ENCODE data around the gene DGKZ.

Gene DGKZ

GRCh38 chr11:46404476-46405017 lies 57.3 kb downstream of the DGKZ start:
- no peak for FAIRE-seq

GRCh38 chr11:46407635-46408034 lies 60.4 kb downstream of the DGKZ start:
- FAIRE-seq = no peak

DNA sequence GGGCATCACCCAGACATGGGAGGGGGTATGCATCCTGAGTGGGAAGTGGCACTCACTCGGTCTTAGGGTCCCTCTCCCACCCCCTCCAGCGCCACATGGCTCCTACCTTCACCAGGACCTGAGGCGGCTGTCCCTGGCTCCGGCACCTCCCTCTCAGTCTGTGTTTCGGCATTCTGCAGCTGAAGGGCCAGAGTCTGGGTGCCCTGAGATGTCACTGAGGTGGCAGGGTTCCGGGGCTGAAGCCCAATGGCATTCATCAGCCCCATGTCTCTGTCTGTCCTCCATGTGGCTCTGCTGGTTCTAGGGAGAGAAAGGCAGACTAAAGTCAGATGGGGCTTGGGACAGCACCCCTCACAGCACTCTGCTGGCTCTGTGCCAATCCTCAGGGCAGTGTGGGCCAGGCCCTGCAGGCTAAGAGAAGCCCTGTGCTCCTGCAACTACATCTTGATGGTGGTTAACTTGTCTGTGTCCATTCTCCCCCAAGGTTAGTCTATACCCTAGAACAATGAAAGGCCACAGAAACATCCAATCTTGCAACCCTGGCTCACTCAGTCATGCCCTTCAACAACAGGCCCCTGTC lies 61.2 kb downstream of the DGKZ start:
- no peak for FAIRE-seq

DNA sequence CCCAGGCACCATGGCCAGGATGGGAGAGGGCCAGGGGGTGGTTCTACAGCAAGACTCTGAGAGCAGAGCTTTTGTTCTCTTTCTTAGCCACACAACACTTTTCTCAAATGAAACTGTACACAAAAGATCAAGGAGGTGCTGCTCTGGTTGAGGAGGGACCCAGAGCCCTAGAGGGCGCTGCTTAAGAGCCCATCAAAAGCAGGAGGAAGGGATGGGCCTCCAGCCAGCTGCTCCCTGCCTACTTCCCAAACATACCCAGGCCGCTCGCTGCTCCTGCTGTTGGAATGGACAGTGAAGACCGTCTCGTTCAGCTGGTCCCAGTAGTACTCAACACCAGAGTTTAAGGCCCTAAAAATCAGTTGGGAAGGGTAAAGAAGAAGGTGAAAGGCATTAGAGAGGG lies 62.8 kb downstream of the DGKZ start:
- no peak for FAIRE-seq

DNA sequence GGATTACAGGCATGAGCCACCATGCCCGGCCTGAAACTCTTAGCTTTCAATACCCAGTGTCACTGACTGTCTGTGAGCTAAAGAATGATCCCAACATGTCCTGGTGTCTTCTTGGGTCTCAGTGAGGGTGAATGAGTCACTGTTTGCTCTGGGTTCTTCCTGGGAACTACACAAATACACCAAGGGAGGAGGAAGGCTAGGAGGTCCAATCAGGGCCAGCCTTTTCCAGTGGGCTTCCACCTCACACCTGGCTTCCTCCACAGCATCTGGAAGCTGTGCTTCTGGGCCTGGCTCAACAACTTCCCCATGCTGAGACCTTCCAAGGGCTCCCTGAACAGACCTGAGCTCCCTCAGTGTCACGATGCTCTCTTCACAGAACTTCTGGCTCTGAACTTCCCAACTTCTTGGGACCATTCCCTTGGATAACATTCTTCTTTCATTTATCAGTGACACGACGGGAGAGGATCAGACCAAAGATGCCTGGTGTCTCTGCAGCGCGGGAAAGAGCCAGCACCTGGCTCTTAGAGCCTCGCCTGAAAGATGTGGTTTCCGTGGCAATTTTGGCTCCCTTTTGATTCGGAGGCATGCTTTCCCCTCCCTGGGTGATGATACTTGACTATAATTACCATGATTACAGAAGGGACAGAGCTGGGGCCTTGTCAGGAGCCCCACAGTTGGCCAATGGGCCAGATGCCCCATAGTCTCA lies 66.7 kb downstream of the DGKZ start:
- FAIRE-seq = no peak

GRCh38 chr11:46414466-46414796 lies 67.2 kb downstream of the DGKZ start:
- no peak for FAIRE-seq

DNA sequence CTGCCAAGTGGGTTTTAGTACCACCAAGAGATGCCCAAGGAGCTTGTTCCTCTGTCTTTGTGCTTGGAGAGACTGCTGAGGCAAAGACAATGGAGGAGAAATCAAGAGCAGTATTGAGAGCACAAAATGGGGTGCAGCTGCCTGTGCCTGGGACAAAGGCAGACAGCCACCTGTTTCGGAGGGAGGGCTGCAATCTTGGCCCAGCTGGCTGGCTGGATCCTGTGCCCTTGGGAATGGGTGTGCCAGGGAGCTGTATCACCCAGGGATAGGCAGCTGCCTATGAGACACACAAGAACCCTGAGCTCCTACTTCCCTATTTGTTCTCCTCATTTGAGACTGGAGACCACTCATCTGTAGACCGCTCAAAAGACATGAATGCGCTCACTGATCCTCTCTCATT lies 67.6 kb downstream of the DGKZ start:
- FAIRE-seq = no peak

GRCh38 chr11:46417711-46418110 lies 70.4 kb downstream of the DGKZ start:
- no peak for FAIRE-seq

DNA sequence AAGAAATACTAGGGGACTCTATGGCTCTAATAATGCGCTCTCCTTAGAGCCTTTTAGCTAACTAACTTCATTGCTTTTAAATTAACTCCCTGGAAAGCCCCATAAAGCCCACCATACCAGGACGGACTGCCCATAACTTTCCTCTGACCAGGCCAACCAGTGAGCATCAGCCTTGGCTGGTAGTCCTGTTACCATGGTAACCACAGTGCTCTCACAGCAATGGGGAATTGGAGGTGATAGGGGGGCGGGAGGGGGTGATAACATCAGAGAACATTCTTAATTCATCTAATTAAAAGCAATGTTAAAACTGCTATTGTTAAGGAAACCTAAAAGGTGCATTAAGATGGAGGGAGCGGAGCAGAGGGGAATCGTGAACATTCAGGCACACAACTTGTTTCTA lies 71.5 kb downstream of the DGKZ start:
- no peak for FAIRE-seq

DNA sequence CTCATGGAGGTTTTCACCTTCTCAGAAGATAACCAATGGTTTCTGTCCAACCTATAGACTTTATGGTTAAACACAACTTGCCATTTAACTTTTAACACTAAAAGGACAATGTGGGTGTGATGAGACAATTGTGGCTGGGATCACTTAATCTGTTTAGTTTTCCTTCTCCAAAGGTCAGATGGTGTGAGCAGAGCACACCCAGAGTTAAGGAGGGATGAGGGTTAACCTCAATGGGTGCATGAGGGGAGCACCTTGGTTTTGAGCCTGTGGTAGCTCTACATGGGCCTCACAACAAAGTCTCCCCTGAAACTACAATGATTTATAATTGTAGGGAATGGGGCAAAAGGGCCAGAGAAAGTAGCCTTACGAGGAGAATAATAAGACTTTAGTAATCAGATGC lies 73.2 kb downstream of the DGKZ start:
- no peak for FAIRE-seq

- FAIRE-seq = no peak
Observed at GRCh38 chr11:46421257-46421880, 74.1 kb downstream of the DGKZ start.

GRCh38 chr11:46422588-46422987 lies 75.3 kb downstream of the DGKZ start:
- no peak for FAIRE-seq

GRCh38 chr11:46426233-46426991 lies 79.1 kb downstream of the DGKZ start:
- FAIRE-seq = no peak

DNA sequence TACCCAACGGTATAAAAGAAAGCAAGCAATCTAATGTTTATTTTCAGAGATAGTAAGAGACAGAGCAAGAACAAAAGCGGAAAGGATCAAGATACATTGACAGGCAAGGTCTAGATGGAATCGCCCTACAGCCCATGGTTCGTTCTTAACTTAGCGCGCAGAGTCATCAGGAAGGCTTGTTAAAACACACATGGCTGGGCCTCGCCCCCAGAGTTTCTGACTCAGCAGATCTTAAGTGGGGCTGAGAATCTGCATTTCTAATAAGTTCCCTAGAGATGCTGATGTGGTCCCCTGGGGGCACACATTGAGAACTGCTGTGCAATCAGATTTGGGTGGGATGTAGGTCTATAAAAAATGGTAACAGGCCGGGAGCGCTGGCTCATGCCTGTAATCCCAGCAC lies 80.1 kb downstream of the DGKZ start:
- FAIRE-seq = no peak

DNA sequence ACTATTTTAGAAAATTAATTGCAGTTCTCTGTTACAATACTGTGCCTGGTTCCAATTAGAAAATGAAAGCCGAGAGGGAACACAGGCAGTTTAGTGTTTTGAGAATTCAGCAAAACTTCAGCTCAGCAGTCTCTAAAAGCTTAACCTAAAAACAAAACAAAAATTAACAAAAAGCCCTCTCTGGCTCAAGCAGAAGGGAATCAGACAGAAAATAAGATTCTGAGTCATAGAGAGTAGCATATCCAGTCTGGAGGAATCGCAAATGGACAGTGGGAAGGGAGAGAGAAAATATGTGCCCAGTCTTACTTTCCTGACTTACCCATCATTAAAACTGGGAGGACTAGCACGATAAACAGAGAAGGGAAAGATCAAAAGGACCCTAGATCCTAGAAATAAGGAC lies 82.5 kb downstream of the DGKZ start:
- FAIRE-seq = peak; percentile 77

All from endometrium (tissue), 2 donors.